GM20431 (cell line): ENCODE data around the gene CECR2.

ENCODE experiments used
- in situ Hi-C: fragments of 300-500 bp; cut with MseI, MboI; formaldehyde crosslinking; loops from one replicate; pipeline ENCODE4 v1.15.0; 2020; ENCODE audit warnings: low sequenced_read_pairs; ENCODE audit not compliant: unreplicated experiment

Gene CECR2

GRCh38 chr22:17369439-17370025 lies at the start of gene CECR2:
Gene CECR2 (plus strand): TSS chr22:17369460. CDS start chr22:17369784, 324 bp downstream.
- in situ Hi-C loops: no loop called here

- in situ Hi-C loops: no loop called here
Observed at GRCh38 chr22:17319546-17319945, 49.7 kb upstream of the CECR2 start.

GRCh38 chr22:17322511-17322910 lies 46.7 kb upstream of the CECR2 start:
- in situ Hi-C loops: no loop called here

GRCh38 chr22:17331690-17332089 lies 37.6 kb upstream of the CECR2 start:
- in situ Hi-C loops: no loop called here

GRCh38 chr22:17332109-17332800 lies 37.0 kb upstream of the CECR2 start:
- in situ Hi-C loops: no loop called here

- in situ Hi-C loops: no loop called here
Observed at GRCh38 chr22:17334059-17334458, 35.2 kb upstream of the CECR2 start.

- in situ Hi-C loops: no loop called here
Observed at GRCh38 chr22:17334983-17335382, 34.3 kb upstream of the CECR2 start.

GRCh38 chr22:17336061-17336460 lies 33.2 kb upstream of the CECR2 start:
- in situ Hi-C loops: no loop called here

- in situ Hi-C loops: no loop called here
Observed at GRCh38 chr22:17337639-17338038, 31.6 kb upstream of the CECR2 start.

- in situ Hi-C loops: no loop called here
Observed at GRCh38 chr22:17339095-17339693, 30.1 kb upstream of the CECR2 start.

- in situ Hi-C loops: no loop called here
Observed at GRCh38 chr22:17342361-17342760, 26.9 kb upstream of the CECR2 start.

- in situ Hi-C loops: no loop called here
Observed at GRCh38 chr22:17343766-17344165, 25.5 kb upstream of the CECR2 start.

GRCh38 chr22:17346578-17346977 lies 22.7 kb upstream of the CECR2 start:
- in situ Hi-C loops: no loop called here

- in situ Hi-C loops: no loop called here
Observed at GRCh38 chr22:17347724-17348123, 21.5 kb upstream of the CECR2 start.

- in situ Hi-C loops: no loop called here
Observed at GRCh38 chr22:17348464-17349103, 20.7 kb upstream of the CECR2 start.

- in situ Hi-C loops: no loop called here
Observed at GRCh38 chr22:17349172-17349571, 20.1 kb upstream of the CECR2 start.

- in situ Hi-C loops: no loop called here
Observed at GRCh38 chr22:17350292-17350691, 19.0 kb upstream of the CECR2 start.

- in situ Hi-C loops: no loop called here
Observed at GRCh38 chr22:17352798-17353197, 16.5 kb upstream of the CECR2 start.

- in situ Hi-C loops: no loop called here
Observed at GRCh38 chr22:17357688-17358087, 11.6 kb upstream of the CECR2 start.

- in situ Hi-C loops: no loop called here
Observed at GRCh38 chr22:17358415-17358814, 10.8 kb upstream of the CECR2 start.

- in situ Hi-C loops: no loop called here
Observed at GRCh38 chr22:17359501-17359900, 9.8 kb upstream of the CECR2 start.
